OCI-LY1 (cell line): Measurements from ENCODE around the gene CDKN2B-AS1.

Experiments used
- EZH2 ChIP-seq: fragments of 200-600 bp; sonication (generic), shearing (Covaris generic); IDR thresholded peaks from 2 replicates; pipeline ENCODE4 v1.8.0; 2017; ENCODE audit warnings: borderline replicate concordance, mixed run types, mild to moderate bottlenecking, antibody characterized with exemption, low read length, moderate library complexity, mixed read lengths
- TF ChIP-seq, protein P1 (sequence below): fragments of 200-600 bp; sonication (generic), shearing (Covaris generic); IDR thresholded peaks from 2 replicates; pipeline ENCODE4 v1.5.1; 2017; ENCODE audit warnings: mild to moderate bottlenecking, antibody characterized with exemption, low read length, moderate library complexity, mixed read lengths

DNA sequence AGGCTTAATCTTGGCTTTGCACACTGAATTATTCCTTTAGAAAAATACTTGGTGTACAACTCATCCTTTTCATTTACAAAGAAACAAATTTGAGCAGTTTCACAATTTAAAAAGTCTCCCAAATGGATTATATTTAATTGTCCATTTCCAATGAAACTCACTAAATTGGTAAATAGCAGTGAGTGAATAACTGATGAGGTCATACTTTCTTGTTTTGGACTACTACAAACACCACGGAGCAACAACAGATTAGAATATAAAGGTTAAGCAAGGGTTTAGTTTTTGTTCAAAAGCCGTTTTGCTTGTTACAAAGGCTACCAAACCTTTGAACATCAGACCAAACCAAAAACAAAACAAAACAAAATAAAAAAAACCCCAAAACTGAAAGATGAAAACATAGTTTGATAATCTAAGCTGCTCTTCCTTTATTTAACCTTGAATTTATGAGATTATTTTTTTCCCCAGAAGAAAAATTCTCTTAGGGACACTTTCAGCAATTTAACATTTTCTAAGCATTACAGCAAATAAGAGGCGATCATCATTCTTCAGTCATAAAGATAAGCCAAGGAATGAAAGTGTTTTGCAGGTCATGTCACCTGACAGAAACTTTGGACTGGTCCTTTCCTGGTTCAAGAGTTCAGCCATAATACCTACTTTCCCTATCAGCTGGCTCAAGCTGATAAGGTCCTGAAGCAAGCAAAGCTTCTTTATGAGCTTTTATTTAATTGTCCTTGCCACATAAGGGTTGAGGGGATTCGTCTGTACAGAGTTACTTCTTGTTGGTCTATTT lies 114.2 kb downstream of the CDKN2B-AS1 start:
- TF ChIP-seq, protein P1, sequence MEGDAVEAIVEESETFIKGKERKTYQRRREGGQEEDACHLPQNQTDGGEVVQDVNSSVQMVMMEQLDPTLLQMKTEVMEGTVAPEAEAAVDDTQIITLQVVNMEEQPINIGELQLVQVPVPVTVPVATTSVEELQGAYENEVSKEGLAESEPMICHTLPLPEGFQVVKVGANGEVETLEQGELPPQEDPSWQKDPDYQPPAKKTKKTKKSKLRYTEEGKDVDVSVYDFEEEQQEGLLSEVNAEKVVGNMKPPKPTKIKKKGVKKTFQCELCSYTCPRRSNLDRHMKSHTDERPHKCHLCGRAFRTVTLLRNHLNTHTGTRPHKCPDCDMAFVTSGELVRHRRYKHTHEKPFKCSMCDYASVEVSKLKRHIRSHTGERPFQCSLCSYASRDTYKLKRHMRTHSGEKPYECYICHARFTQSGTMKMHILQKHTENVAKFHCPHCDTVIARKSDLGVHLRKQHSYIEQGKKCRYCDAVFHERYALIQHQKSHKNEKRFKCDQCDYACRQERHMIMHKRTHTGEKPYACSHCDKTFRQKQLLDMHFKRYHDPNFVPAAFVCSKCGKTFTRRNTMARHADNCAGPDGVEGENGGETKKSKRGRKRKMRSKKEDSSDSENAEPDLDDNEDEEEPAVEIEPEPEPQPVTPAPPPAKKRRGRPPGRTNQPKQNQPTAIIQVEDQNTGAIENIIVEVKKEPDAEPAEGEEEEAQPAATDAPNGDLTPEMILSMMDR = no peak
- TF ChIP-seq EZH2 = no peak
